PC-9 (cell line): Measurements from ENCODE around the gene CDC42BPA. TPM values are rescaled to one million over a fixed set of nuclear protein-coding genes. Genes with fewer than 3 reads are reported as not detected.
A peak's percentile ranks its signal among the peaks of the same experiment; 100 is the strongest.

ENCODE experiments used
- BruUV-seq: library from RNA; stranded (reverse); fragments of 400-500 nt; replicated peaks from 2 replicates; lab custom pipeline; 2021; lab: Mats Ljungman, UMichigan
- CTCF ChIA-PET: fragments of 300-600 bp; sonication (Branson Sonifier 250); formaldehyde crosslinking; loops from one replicate; lab custom pipeline; 2022; ENCODE audit warnings: antibody characterized with exemption; lab: Charles Lee
- POLR2A ChIA-PET: fragments of 300-600 bp; sonication (Branson Sonifier 250); formaldehyde crosslinking; loops from one replicate; lab custom pipeline; 2022; ENCODE audit warnings: antibody characterized with exemption; ENCODE audit not compliant: unreplicated experiment; lab: Charles Lee
- DNase-seq, 2 experiments: peaks; one replicate each; pipeline versions ENCODE4 v3.0.0 to v3.0.0-alpha.2; 2015 to 2022; ENCODE audit warnings: mixed read lengths in 1 of 2
- H2AFZ ChIP-seq: fragments of 200-600 bp; sonication (generic); 2 replicates; pipeline ENCODE4 v1.8.1; 2017; ENCODE audit warnings: antibody characterized with exemption
- H3F3A ChIP-seq: fragments of 200-600 bp; sonication (generic); 2 replicates; pipeline ENCODE4 v1.8.1; 2017; ENCODE audit warnings: antibody characterized with exemption, mild to moderate bottlenecking, low read depth; ENCODE audit not compliant: insufficient read depth
- H3K27ac ChIP-seq: fragments of 200-600 bp; sonication (generic); 2 replicates; pipeline ENCODE4 v1.6.1; 2016; ENCODE audit warnings: mixed run types
- H3K27me3 ChIP-seq: fragments of 200-600 bp; sonication (generic); 2 replicates; pipeline ENCODE4 v1.6.1; 2016; ENCODE audit warnings: low read depth, mixed run types; ENCODE audit not compliant: insufficient read depth
- H3K36me3 ChIP-seq: fragments of 200-600 bp; sonication (generic); 2 replicates; pipeline ENCODE4 v1.6.1; 2016; ENCODE audit warnings: low read depth, mixed run types
- H3K4me1 ChIP-seq: fragments of 200-600 bp; sonication (generic); replicated peaks from 2 replicates; pipeline ENCODE4 v1.6.1; 2016; ENCODE audit warnings: mixed run types; ENCODE audit not compliant: insufficient read depth
- H3K4me2 ChIP-seq: fragments of 200-600 bp; sonication (generic); 2 replicates; pipeline ENCODE4 v1.6.1; 2017; ENCODE audit warnings: mixed run types
- H3K4me3 ChIP-seq: fragments of 200-600 bp; sonication (generic); 2 replicates; pipeline ENCODE4 v1.6.1; 2016; ENCODE audit warnings: mixed run types
- H3K79me2 ChIP-seq: fragments of 200-600 bp; sonication (generic); 2 replicates; pipeline ENCODE4 v1.6.1; 2017; ENCODE audit warnings: low read depth, mixed run types
- H3K9me2 ChIP-seq: fragments of 200-600 bp; sonication (generic); 2 replicates; pipeline ENCODE4 v1.8.1; 2017; ENCODE audit warnings: mild to moderate bottlenecking; ENCODE audit not compliant: insufficient read depth
- H3K9me3 ChIP-seq: fragments of 200-600 bp; sonication (generic); 2 replicates; pipeline ENCODE4 v1.8.1; 2016; ENCODE audit warnings: low read depth; ENCODE audit not compliant: insufficient read depth
- H4K20me1 ChIP-seq: fragments of 200-600 bp; sonication (generic); 2 replicates; pipeline ENCODE4 v1.8.1; 2017; ENCODE audit not compliant: insufficient read depth
- CTCF ChIP-seq: fragments of 200-600 bp; sonication (generic); conservative IDR thresholded peaks from 2 replicates; pipeline ENCODE4 v1.6.1; 2017; ENCODE audit warnings: mixed run types, antibody characterized with exemption, mild to moderate bottlenecking, moderate library complexity
- EZH2 ChIP-seq: fragments of 200-600 bp; sonication (generic); IDR thresholded peaks from 2 replicates; pipeline ENCODE4 v1.8.0; 2017; ENCODE audit warnings: antibody characterized with exemption, low read depth
- intact Hi-C: fragments of 100-400 bp; cut with micrococcal nuclease; formaldehyde crosslinking; loops from one replicate; pipeline ENCODE4 v1.10.0; 2022; ENCODE audit not compliant: unreplicated experiment
- total RNA-seq: library from RNA; stranded (reverse); gene quantifications from 2 replicates; pipeline ENCODE4 v1.2.3, GENCODE V29; 2021

CDC42BPA gene
- total RNA-seq, 1 experiment from 2014 or later: 47.5 TPM

DNA sequence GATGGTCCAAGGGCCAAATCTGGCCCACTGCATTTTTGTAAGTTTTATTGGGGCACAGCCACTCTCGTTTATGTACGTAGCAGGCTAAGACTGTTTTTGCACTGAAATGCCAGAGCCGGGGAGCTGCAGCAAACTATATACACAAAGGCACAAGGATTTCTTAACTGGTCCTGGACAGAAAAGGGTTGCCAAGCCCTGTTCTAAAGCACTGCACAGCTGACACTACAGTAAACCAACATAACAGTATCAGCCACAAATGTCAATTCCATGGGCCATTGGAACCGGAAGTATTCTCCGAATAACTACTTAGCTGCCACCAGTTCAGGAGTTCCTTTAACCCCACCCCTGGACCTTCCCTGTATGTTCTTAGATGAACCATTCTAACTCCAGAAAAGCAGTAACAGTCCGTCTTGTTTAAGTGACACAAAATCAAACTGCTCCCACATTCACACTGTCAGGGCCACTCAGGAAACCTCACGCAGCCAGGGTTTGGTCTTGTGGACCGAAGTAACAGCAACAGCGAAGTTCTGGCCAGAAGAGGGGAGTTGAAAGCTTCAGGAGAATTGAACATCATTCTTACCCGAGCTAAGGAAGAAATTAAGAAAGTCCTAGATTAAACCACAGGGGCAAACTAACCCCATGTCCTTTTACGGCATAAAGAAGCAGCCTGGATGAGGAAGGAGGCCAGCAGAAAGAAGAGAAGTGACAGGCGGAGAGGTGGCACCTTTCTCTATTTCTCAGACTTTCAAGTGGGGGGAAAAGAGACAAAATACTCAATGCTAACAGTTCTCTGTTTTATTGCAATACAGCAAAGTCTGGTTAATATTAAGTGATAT, 329.0 kb downstream of the CDC42BPA start:
- ChIA-PET POLR2A (no interaction called here), CTCF (no interaction called here)
- H3K4me2 ChIP-seq: no peak overlapping the region
- H3K4me3 ChIP-seq: no peak overlapping the region
- no TSS peak for BruUV-seq
- H3K9me2 ChIP-seq: no peaks in the 10 kb centered on the region
- H3K27ac ChIP-seq: no peak overlapping the region
- peaks cover 16% of the 10 kb centered on the region; the same call in 1 of the 2 replicates for H3F3A ChIP-seq
- H2AFZ ChIP-seq: no peak overlapping the region
- H3K4me1 ChIP-seq: peaks cover 10% of the 10 kb centered on the region; the same call in 1 of the 2 replicates
- H3K36me3 ChIP-seq: no peaks in the 10 kb centered on the region
- TF ChIP-seq EZH2: no peak
- TF ChIP-seq CTCF: no peak
- no peaks in the 10 kb centered on the region for H3K9me3 ChIP-seq
- H3K27me3 ChIP-seq: no peaks in the 10 kb centered on the region
- H3K79me2 ChIP-seq: no peaks in the 10 kb centered on the region
- intact Hi-C loops: loop anchor here (10.0 kb wide), 1 partner anchor 365 kb away; no protein-coding TSS in a partner anchor
- H4K20me1 ChIP-seq: no peaks in the 10 kb centered on the region
- DNase-seq: no peak

DNA sequence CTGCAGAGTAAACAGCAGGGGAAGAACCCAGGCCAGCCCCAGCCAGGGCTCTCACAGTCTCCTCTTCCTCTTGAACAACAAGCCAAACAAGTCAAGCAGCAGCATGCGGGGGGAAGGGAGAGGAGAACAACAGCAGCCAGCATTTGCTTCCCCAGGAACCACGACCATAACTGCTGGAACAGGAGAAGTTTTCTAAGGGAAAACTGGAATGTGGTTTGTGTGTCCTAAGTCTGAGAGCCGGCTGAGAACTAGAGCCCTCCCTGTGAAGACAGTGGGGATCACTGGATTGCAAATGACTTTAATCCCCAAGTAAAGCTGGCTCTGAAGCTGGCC, 330.0 kb downstream of the CDC42BPA start:
- intact Hi-C loops: loop anchor here (10.0 kb wide), 1 partner anchor 363 kb away; no protein-coding TSS in a partner anchor
- no peak overlapping the region for H3K27ac ChIP-seq

More for the DNA sequence above, 330.0 kb downstream of the CDC42BPA start:
- Histone ChIP-seq H3K36me3 (no peaks in the 10 kb centered on the region), H3K4me3 (no peak overlapping the region), H3K4me1 (peaks cover 10% of the 10 kb centered on the region; the same call in 1 of the 2 replicates), H4K20me1 (no peaks in the 10 kb centered on the region), H3K9me2 (no peaks in the 10 kb centered on the region), H2AFZ (no peak overlapping the region), H3K27me3 (no peaks in the 10 kb centered on the region), H3K4me2 (peak overlapping the region; percentile 13; the same call in 1 of the 2 replicates), H3K9me3 (no peaks in the 10 kb centered on the region), H3F3A (peaks cover 16% of the 10 kb centered on the region; the same call in 1 of the 2 replicates), H3K79me2 (no peaks in the 10 kb centered on the region)
- POLR2A ChIA-PET: no interaction called here
- CTCF ChIA-PET: no interaction called here
- peak in 1 of 2 experiments; percentile 48 for DNase-seq
- no TSS peak for BruUV-seq
- TF ChIP-seq CTCF (no peak), EZH2 (no peak)
